ENCODE results near the gene NHS. TPM values are rescaled to one million over a fixed set of nuclear protein-coding genes. Genes with fewer than 3 reads are reported as not detected.

Gene NHS
- total RNA-seq, 6 experiments from 2014 or later: 0.06 to 0.27 (median 0.12) TPM

GRCh38 chrX:17563515-17563914 is 188.5 kb downstream of the NHS start:
- H3K4me1 ChIP-seq: no peaks in the 10 kb centered on the region
- H3K4me3 ChIP-seq: no peak overlapping the region
- H3K27ac ChIP-seq: no peak overlapping the region
- H3K36me3 ChIP-seq: no peaks in the 10 kb centered on the region
- no peaks in the 10 kb centered on the region for H3K9me3 ChIP-seq
- WGBS (ENCODE audit: insufficient coverage, low coverage, low lambda C conversion rate, missing lambda C conversion rate): 35% methylated on average over 4 of the region's 4 CpGs
- DNase-seq (no peak), ATAC-seq (no peak)
- intact Hi-C loops (cut with DNase I): no loop called here
- TF ChIP-seq POLR2A (IDR thresholded peaks at IDR 0.05): no peak
- TF ChIP-seq, protein P1, sequence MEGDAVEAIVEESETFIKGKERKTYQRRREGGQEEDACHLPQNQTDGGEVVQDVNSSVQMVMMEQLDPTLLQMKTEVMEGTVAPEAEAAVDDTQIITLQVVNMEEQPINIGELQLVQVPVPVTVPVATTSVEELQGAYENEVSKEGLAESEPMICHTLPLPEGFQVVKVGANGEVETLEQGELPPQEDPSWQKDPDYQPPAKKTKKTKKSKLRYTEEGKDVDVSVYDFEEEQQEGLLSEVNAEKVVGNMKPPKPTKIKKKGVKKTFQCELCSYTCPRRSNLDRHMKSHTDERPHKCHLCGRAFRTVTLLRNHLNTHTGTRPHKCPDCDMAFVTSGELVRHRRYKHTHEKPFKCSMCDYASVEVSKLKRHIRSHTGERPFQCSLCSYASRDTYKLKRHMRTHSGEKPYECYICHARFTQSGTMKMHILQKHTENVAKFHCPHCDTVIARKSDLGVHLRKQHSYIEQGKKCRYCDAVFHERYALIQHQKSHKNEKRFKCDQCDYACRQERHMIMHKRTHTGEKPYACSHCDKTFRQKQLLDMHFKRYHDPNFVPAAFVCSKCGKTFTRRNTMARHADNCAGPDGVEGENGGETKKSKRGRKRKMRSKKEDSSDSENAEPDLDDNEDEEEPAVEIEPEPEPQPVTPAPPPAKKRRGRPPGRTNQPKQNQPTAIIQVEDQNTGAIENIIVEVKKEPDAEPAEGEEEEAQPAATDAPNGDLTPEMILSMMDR (IDR thresholded peaks at IDR 0.05): no peak
- no peaks in the 10 kb centered on the region for H3K27me3 ChIP-seq

GRCh38 chrX:17564689-17565409 is 189.8 kb downstream of the NHS start:
- Histone ChIP-seq H3K9me3 (no peaks in the 10 kb centered on the region), H3K27ac (no peak overlapping the region), H3K27me3 (no peaks in the 10 kb centered on the region), H3K4me3 (no peak overlapping the region), H3K4me1 (no peaks in the 10 kb centered on the region), H3K36me3 (no peaks in the 10 kb centered on the region)
- DNase-seq: no peak
- intact Hi-C loops (cut with DNase I): no loop called here
- TF ChIP-seq, protein P1 (IDR thresholded peaks at IDR 0.05): no peak
- TF ChIP-seq POLR2A (IDR thresholded peaks at IDR 0.05): no peak
- no peak for ATAC-seq
- WGBS (ENCODE audit: insufficient coverage, low coverage, low lambda C conversion rate, missing lambda C conversion rate): 60% methylated on average over 5 of the region's 7 CpGs

- DNase-seq: no peak
- H3K4me1 ChIP-seq: no peaks in the 10 kb centered on the region
- H3K27ac ChIP-seq: no peak overlapping the region
- no peaks in the 10 kb centered on the region for H3K36me3 ChIP-seq
- WGBS (ENCODE audit: insufficient coverage, low coverage, low lambda C conversion rate, missing lambda C conversion rate): 47% methylated on average over 4 of the region's 4 CpGs
- no peak overlapping the region for H3K4me3 ChIP-seq
- TF ChIP-seq POLR2A (IDR thresholded peaks at IDR 0.05): no peak
- TF ChIP-seq, protein P1 (IDR thresholded peaks at IDR 0.05): no peak
- no peak for ATAC-seq
- H3K27me3 ChIP-seq: no peaks in the 10 kb centered on the region
- intact Hi-C loops (cut with DNase I): no loop called here
- no peaks in the 10 kb centered on the region for H3K9me3 ChIP-seq
Observed at GRCh38 chrX:17566740-17567139, 191.7 kb downstream of the NHS start.

DNA sequence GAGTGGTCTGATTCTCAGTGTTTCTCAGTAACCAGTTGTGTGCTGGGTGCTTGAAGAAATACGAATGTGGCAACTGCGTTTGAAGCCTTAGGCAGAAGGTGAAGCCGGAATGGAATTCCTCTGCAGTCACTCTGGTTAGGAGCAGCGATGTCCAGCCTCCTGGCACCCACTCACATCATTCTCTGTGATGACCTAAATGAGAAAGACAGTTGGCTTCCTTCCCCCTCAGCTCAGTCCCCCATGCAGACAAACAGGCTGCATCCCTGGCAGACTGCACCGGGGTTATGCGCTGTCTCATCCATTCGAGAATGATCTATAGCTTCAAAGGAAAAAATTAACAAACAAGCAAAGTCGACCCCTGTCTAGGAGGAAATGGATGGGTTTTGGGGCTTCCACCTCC is 192.2 kb downstream of the NHS start:
- no peak for DNase-seq
- Histone ChIP-seq H3K36me3 (no peaks in the 10 kb centered on the region), H3K27me3 (no peaks in the 10 kb centered on the region), H3K27ac (no peak overlapping the region), H3K4me3 (no peak overlapping the region), H3K9me3 (no peaks in the 10 kb centered on the region), H3K4me1 (no peaks in the 10 kb centered on the region)
- TF ChIP-seq, protein P1 (IDR thresholded peaks at IDR 0.05): no peak
- no peak for TF ChIP-seq POLR2A (IDR thresholded peaks at IDR 0.05)
- ATAC-seq: no peak
- WGBS (ENCODE audit: insufficient coverage, low coverage, low lambda C conversion rate, missing lambda C conversion rate): 55% methylated on average over 7 of the region's 8 CpGs
- intact Hi-C loops (cut with DNase I): no loop called here
